Measurements from ENCODE around the gene HPDL.
"Not testable (repeated sequence)": the region's sequence is repeated elsewhere in the genome, so short reads cannot be mapped to it uniquely, and the experiment has no call there.

The HPDL gene

GRCh38 chr1:45351508-45351907 is 24.8 kb downstream of the HPDL start:
- no peak for DNase-seq (ENCODE audit: low read depth in 3 of 3)

DNA sequence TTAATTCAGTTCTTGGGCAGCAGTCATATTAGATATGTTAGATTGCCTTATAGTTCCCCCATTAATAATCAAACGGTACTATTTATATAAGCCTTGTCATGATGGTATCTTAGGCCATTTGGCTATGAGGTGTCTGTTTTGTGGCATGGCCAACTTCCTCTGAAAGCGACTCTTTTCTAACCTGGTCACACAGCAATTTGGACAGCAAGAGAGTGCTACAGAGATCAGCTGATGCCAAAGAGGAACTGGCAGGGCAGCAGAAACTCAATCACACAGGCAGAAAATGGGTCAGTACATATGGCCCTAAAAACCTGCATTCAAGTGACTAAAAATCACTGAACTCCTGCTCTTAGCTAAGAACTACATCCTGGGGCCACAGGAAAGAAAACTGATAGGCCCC is 27.0 kb downstream of the HPDL start:
- DNase-seq (ENCODE audit: low read depth in 3 of 3): no peak

GRCh38 chr1:45354838-45355237 is 28.1 kb downstream of the HPDL start:
- no peak for DNase-seq (ENCODE audit: low read depth in 3 of 3)

- DNase-seq (ENCODE audit: low read depth in 3 of 3): no peak
Measured at GRCh38 chr1:45355683-45356082, 29.0 kb downstream of the HPDL start.

- DNase-seq (ENCODE audit: low read depth in 3 of 3): no peak
Measured at GRCh38 chr1:45356186-45356585, 29.5 kb downstream of the HPDL start.

DNA sequence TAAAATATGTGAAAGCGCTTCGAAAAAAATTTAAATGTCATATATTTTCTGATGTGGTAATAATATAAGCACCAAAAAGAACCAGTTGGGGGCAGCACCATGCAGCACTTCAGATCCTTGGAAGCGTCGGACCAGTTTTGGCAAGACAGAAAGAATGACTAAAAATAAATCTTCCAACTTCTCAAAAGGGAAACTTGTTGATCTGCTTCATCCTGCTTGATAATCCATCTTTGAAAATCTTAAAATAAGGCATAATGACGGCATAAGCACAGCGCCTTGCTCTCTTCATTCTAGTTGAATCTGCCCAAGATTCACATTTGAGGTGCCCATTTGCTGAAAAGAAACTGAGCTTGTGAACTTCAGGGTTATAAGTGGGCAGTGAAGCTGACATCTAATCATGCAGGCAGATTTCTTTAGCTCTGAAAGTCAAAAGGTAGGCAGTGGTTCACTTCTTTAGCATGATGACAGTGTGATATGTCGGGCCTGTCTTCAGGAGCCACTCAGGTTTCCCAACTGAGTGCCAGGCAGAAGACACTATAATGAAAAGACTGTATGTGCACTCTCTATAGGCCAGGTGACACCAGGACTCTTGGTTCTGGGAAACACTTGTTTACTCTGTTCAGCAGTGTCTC is 33.3 kb downstream of the HPDL start:
- DNase-seq (ENCODE audit: low read depth in 3 of 3): peak in 2 of 3 donors; percentile 17 to 47

DNA sequence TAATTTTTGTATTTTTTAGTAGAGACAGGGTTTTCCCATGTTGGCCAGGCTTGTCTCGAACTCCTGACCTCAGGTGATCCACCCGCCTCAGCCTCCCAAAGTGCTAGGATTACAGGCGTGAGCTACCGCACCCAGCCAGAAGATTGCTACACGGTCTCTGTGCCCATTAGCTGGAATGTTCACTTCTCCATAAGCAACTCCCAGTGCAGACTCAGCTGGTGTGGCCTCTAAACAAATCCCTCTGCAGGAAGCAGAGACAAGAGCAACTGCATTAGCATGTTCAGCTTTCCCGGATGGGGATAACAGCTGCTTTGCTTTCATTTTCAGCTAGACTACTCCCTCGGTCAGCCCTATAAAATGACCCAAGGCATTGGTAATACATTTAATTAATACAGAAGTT is 34.3 kb downstream of the HPDL start:
- DNase-seq (ENCODE audit: low read depth in 3 of 3): not testable (repeated sequence)

DNA sequence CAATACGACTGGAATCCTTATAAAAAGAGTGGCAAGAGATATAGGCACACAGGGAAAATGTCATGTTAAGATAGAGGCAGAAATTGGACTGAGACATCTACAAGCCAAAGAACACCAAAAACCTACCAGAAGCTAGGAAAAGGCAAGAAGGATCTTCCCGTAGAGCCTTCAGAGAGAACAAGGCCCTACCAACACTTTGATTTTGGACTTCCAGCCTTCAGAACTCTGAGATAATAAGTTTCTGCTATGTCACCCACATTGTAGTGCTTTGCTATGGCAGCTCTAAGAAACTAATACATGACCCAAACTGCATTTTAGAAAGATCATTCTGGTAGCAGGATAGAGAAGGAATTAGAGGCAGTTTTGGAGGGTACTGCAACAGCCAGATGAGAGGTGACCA is 37.6 kb downstream of the HPDL start:
- no peak for DNase-seq (ENCODE audit: low read depth in 3 of 3)

DNA sequence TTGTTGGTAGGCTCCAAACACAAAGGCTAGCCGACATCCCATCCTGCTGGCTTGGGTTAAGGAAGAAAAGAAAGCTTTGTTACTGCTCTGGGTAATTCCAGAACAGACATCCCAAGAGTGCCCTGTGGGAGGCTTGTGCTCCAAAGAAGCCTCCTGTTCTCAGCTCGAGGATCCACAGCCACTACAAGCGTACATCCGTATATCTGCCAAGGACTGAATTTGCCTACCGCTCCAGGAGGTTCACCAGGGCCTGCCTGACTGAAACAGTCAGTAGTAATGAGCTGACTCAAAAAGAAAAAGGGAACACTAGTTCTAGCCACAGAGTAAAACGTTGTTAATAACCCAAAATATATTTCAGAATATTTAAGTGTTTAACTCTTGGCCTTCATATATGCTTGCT is 38.4 kb downstream of the HPDL start:
- no peak for DNase-seq (ENCODE audit: low read depth in 3 of 3)

- no peak for DNase-seq (ENCODE audit: low read depth in 3 of 3)
Measured at GRCh38 chr1:45370575-45370974, 43.9 kb downstream of the HPDL start.

GRCh38 chr1:45373573-45373972 is 46.9 kb downstream of the HPDL start:
- DNase-seq (ENCODE audit: low read depth in 3 of 3): no peak

DNA sequence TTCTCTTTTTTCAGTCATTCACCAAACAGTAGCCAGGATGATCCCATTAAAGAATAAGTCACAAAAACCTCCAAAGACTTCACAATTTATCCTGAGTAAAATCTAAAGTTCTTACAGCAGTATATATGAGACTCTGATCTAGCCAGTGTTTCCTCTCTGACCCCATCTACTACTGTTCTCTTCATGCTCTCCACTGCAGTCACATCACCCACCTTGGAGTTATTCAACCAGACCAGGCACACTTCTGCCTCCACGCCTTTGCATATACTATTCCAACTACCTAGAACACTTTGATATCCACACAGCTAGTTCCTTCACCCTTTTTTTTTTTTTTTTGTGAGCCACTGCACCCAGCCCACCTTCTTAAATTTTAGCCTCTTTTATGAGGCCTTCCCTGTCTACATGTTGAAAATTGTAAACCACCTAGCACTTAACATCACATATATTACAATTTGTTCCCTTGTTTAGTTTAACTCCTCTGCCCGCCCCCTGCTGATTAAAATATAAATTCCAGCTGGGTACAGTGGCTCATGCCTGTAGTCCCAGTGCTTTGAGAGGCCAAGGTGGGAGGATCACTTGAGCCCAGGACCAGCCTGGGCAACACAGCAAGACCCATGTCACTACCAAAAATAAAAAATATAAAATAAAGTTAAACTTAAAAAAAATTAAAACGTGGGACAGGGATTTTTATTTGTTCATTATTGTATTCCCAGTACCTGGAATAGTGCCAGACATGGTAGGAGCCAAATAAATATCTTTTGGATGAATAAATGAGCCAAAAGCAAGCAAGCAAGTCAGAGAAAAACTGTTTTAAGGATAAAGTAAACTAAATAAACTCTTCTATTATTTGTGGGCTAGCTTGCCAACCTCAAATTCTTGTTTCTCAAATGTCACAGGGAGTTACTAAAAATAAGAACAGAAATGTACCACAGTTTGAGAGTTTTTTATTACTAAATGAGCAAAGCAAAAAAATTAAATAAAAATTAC is 48.7 kb downstream of the HPDL start:
- DNase-seq (ENCODE audit: low read depth in 3 of 3): no peak

- DNase-seq (ENCODE audit: low read depth in 3 of 3): no peak
Measured at GRCh38 chr1:45378184-45378583, 51.5 kb downstream of the HPDL start.
